KMS-11 (cell line): Measurements from ENCODE around the gene LTBR.

Source experiments
- H2AFZ ChIP-seq: fragments of 200-600 bp; sonication (generic); 2 replicates; pipeline ENCODE4 v1.6.1; 2016; ENCODE audit warnings: antibody characterized with exemption, mixed run types, low read depth
- H3K27ac ChIP-seq: fragments of 200-600 bp; sonication (generic); 2 replicates; pipeline ENCODE4 v1.6.1; 2016; ENCODE audit warnings: mild to moderate bottlenecking, mixed run types
- H3K27me3 ChIP-seq: fragments of 200-600 bp; sonication (generic); 2 replicates; pipeline ENCODE4 v1.6.1; 2017; ENCODE audit warnings: mild to moderate bottlenecking, low read depth, mixed run types, moderate library complexity; ENCODE audit not compliant: insufficient read depth
- H3K36me3 ChIP-seq: fragments of 200-600 bp; sonication (generic); 2 replicates; pipeline ENCODE4 v1.6.1; 2017; ENCODE audit warnings: mild to moderate bottlenecking, mixed run types; ENCODE audit not compliant: insufficient read depth
- H3K4me1 ChIP-seq: fragments of 200-600 bp; sonication (generic); 2 replicates; pipeline ENCODE4 v1.6.1; 2016; ENCODE audit warnings: mild to moderate bottlenecking, low read depth, mixed run types; ENCODE audit not compliant: poor library complexity, severe bottlenecking
- H3K4me2 ChIP-seq: fragments of 200-600 bp; sonication (generic); 2 replicates; pipeline ENCODE4 v1.7.0; 2016; ENCODE audit warnings: mild to moderate bottlenecking, mixed run types
- H3K4me3 ChIP-seq: fragments of 200-600 bp; sonication (generic); IDR thresholded peaks from 2 replicates; pipeline ENCODE4 v1.6.1; 2017; ENCODE audit warnings: low read depth, low read length, mixed read lengths; ENCODE audit not compliant: insufficient read depth
- H3K79me2 ChIP-seq: fragments of 200-600 bp; sonication (generic); 2 replicates; pipeline ENCODE4 v1.6.1; 2016; ENCODE audit warnings: low read depth, mixed run types; ENCODE audit not compliant: insufficient read depth
- H3K9ac ChIP-seq: fragments of 200-600 bp; sonication (generic); 2 replicates; pipeline ENCODE4 v1.6.1; 2016; ENCODE audit warnings: mild to moderate bottlenecking, mixed run types
- H4K20me1 ChIP-seq: fragments of 200-600 bp; sonication (generic); 2 replicates; pipeline ENCODE4 v1.6.1; 2016; ENCODE audit warnings: mild to moderate bottlenecking, mixed run types; ENCODE audit not compliant: insufficient read depth
- CTCF ChIP-seq: fragments of 200-600 bp; sonication (generic); conservative IDR thresholded peaks from 2 replicates; pipeline ENCODE4 v1.6.1; 2017; ENCODE audit warnings: low read depth, mild to moderate bottlenecking, antibody characterized with exemption, low read length, moderate library complexity, mixed read lengths

Gene LTBR

DNA sequence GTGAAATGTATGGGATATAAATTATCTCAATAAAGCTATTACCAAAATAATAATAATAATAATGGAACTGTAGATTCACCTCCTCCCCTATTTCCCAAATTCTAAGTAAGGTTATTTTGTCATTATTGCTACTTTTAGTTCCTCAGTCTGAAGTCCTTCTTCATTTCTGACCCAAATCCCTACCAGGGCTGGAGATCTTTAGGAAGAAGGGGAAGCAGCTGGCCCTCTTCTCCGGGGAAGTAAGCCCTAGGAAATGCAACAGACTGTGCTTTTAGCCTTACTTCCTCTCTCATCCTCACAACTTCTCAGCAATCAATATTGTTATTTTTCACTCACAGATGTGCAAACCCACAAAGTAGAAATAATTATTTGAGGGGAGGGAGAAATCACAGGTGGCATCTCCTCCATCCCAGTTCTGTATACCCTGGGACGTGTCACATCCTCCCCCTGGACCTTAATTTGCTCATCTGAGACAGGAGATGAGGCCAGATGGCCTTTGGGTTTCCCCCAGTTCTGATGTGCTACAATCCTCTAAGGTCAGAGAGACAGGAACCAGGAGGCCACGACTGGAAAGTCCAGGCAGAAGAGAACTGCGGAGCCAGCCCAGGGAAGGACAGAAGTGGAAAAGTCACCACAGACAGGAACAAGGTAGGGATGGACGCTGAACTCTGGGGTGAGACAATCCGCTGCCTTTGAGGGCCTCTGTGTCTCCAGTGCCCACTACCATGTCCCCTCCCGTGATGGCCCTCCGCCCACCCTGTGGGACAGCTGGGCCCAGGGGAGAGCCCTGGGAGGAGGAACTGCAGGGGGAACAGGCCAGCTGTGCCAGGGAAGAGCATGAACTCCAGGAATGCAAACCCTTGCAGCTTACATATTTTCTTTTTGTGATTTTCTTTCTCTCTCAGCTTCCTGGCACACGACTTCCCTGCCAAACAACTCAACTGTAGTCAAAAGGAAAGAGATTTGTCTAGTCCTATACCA lies 31.5 kb upstream of the LTBR start:
- H4K20me1 ChIP-seq: no peaks in the 10 kb centered on the region
- peaks cover 4% of the 10 kb centered on the region for H3K4me1 ChIP-seq
- TF ChIP-seq CTCF: no peak
- H3K27ac ChIP-seq: no peak overlapping the region
- H3K4me2 ChIP-seq: no peak overlapping the region
- H2AFZ ChIP-seq: no peak overlapping the region
- no peaks in the 10 kb centered on the region for H3K36me3 ChIP-seq
- no peak overlapping the region for H3K4me3 ChIP-seq
- no peak overlapping the region for H3K9ac ChIP-seq
- H3K79me2 ChIP-seq: no peaks in the 10 kb centered on the region
- no peaks in the 10 kb centered on the region for H3K27me3 ChIP-seq

- Histone ChIP-seq H3K4me2 (no peak overlapping the region), H3K9ac (no peak overlapping the region)
- TF ChIP-seq CTCF: no peak
Measured at GRCh38 chr12:6354495-6355393, 29.2 kb upstream of the LTBR start.

GRCh38 chr12:6355491-6356373 lies 28.2 kb upstream of the LTBR start:
- H3K36me3 ChIP-seq: no peaks in the 10 kb centered on the region
- H3K79me2 ChIP-seq: no peaks in the 10 kb centered on the region
- no peaks in the 10 kb centered on the region for H4K20me1 ChIP-seq
- H3K27ac ChIP-seq: no peak overlapping the region
- H3K27me3 ChIP-seq: no peaks in the 10 kb centered on the region
- H3K9ac ChIP-seq: no peak overlapping the region
- no peak for TF ChIP-seq CTCF
- no peak overlapping the region for H3K4me3 ChIP-seq
- no peak overlapping the region for H3K4me2 ChIP-seq
- peaks cover 13% of the 10 kb centered on the region for H3K4me1 ChIP-seq
- no peak overlapping the region for H2AFZ ChIP-seq

More at GRCh38 chr12:6354495-6355393, 29.2 kb upstream of the LTBR start:
- H2AFZ ChIP-seq: no peak overlapping the region
- H3K79me2 ChIP-seq: no peaks in the 10 kb centered on the region
- no peak overlapping the region for H3K27ac ChIP-seq
- no peaks in the 10 kb centered on the region for H3K27me3 ChIP-seq
- no peaks in the 10 kb centered on the region for H3K36me3 ChIP-seq
- peaks cover 4% of the 10 kb centered on the region for H3K4me1 ChIP-seq
- no peak overlapping the region for H3K4me3 ChIP-seq
- no peaks in the 10 kb centered on the region for H4K20me1 ChIP-seq

- Histone ChIP-seq H3K9ac (no peak overlapping the region), H4K20me1 (no peaks in the 10 kb centered on the region), H3K36me3 (no peaks in the 10 kb centered on the region), H3K27ac (no peak overlapping the region), H3K79me2 (no peaks in the 10 kb centered on the region), H3K4me3 (no peak overlapping the region), H2AFZ (no peak overlapping the region), H3K4me1 (peaks cover 19% of the 10 kb centered on the region), H3K27me3 (no peaks in the 10 kb centered on the region), H3K4me2 (no peak overlapping the region)
- no peak for TF ChIP-seq CTCF
Measured at GRCh38 chr12:6356374-6356820, 27.6 kb upstream of the LTBR start.
